Subcutaneous adipose tissue (tissue), 4 donors: ENCODE results near the gene HAO2. TPM values are rescaled to one million over a fixed set of nuclear protein-coding genes. Genes with fewer than 3 reads are reported as not detected.

Source experiments
- total RNA-seq, 4 donors: library from RNA; depleted of rRNA; stranded (reverse); fragments of >200 nt; gene quantifications; one replicate each; pipeline ENCODE4 v1.1.0, GENCODE V29; 2016
- TF ChIP-seq, protein P1 (sequence below): fragments of 450-650 bp; IDR thresholded peaks from one replicate; pipeline ENCODE4 v1.5.1; 2016; ENCODE audit warnings: low read depth, mild to moderate bottlenecking, control low read depth, antibody characterized with exemption, moderate library complexity

The HAO2 gene
- under 1 TPM in 2 of 4 donors, not detected in 2; 0.49 to 0.66 TPM for total RNA-seq

- TF ChIP-seq, protein P1, sequence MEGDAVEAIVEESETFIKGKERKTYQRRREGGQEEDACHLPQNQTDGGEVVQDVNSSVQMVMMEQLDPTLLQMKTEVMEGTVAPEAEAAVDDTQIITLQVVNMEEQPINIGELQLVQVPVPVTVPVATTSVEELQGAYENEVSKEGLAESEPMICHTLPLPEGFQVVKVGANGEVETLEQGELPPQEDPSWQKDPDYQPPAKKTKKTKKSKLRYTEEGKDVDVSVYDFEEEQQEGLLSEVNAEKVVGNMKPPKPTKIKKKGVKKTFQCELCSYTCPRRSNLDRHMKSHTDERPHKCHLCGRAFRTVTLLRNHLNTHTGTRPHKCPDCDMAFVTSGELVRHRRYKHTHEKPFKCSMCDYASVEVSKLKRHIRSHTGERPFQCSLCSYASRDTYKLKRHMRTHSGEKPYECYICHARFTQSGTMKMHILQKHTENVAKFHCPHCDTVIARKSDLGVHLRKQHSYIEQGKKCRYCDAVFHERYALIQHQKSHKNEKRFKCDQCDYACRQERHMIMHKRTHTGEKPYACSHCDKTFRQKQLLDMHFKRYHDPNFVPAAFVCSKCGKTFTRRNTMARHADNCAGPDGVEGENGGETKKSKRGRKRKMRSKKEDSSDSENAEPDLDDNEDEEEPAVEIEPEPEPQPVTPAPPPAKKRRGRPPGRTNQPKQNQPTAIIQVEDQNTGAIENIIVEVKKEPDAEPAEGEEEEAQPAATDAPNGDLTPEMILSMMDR: no peak
These were observed at the start of gene HAO2 for GRCh38 chr1:119368554-119368953. Gene HAO2, plus strand, starts transcription at chr1:119368785. Its CDS starts 12,301 bp downstream, at chr1:119381086.

- TF ChIP-seq, protein P1: no peak
These were observed 48.5 kb upstream of the HAO2 start for GRCh38 chr1:119320100-119320499.

- TF ChIP-seq, protein P1: no peak
These were observed 46.7 kb upstream of the HAO2 start for GRCh38 chr1:119321666-119322419.

DNA sequence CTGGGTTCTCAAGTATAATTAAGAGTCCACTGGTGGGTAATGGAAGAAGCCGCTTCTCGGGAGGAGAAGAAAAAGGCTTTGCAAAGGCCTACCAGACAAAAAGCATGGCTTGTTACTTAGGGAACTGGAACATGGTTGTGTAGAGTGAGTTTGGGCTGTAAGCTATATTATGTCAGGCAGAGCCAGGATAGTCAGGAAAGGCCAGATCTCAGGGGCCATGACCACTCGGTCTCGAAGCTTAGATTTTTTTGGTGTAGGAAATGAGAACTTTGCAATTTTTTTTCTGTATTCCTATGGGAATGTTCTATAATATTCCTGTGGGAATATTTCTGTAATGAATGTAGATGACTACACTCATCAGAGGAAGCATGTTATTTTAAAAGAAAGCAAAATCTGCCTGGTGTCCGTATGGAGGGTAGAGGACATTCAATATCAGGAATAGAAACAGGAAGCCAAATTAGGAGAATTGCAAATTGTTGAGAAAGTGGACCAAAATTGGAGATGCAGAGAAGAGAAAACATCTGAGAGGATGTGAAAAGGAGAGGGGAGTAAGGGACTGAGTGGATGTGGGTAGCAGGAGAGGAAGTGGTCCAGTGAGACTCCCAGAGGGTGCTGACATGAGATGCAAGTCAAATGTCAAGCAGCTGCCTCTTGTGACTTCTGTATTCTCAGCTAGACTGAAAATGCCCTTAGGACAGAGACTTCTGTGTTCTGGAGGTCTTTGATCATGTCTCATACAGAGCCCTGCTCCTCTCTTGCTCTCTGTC is 45.2 kb upstream of the HAO2 start:
- TF ChIP-seq, protein P1: no peak

DNA sequence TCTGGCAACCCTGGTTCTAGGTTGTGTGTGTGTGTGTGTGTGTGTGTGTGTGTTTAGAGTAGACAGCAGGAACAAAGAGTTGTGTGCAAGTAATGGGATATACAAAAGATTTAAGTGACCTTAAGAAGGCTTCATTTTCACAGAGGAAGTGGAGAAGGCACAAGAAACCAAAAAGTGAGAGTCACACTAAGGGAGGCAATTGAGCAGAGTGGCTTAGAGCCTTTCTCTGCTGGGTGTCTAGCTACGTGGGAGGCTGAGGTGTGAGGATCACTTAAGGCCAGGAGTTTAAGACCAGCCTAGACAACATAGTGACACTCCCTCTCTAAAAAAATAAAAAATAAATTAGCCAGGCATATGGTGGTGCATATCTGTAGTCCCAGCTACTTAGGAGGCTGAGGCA is 44.4 kb upstream of the HAO2 start:
- TF ChIP-seq, protein P1: no peak

DNA sequence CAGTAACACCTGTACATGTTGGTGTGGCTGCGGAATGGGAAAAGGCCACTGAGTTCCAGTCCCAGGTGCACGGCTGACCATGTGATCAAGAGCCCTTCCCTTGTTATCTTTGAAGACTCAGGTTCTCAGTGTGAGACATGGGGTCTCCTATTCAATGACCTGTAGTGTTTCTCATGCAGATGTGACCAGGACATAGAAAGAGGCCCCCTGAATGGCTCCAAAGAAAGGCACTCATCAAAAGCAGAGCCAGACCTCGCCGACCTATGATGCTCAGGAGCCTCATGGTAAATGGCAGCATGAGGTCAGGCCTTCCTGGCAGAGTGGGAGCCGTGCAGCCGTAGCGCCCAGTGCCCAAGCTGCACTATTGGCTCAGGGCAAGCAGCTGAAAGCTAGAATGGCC is 42.3 kb upstream of the HAO2 start:
- TF ChIP-seq, protein P1: no peak

DNA sequence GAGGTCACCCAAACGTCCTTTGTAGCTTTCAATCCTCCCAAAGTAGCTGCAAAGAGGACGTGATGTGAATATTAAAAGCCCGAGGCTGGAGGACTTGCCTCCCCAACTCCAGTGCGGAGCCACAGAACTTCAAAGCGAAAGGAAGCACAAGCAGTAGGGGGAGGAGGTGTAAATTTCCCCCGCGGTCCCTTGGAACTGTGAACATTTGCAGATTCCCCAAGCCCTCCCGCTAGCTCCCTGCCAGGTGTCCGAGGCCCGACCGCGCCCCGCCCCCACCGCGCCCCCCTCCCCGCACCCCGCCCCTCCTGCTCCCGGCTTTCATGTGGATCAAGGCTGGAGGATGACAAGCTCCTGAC is 41.5 kb upstream of the HAO2 start:
- TF ChIP-seq, protein P1: no peak
